HFFc6 (cell line): Measurements from ENCODE around the gene CCL24. TPM values are rescaled to one million over a fixed set of nuclear protein-coding genes. Genes with fewer than 3 reads are reported as not detected.
"Not testable (repeated sequence)": the region's sequence is repeated elsewhere in the genome, so short reads cannot be mapped to it uniquely, and the experiment has no call there.

Source experiments
- DNase-seq: peaks from one replicate; pipeline ENCODE4 v3.0.0-alpha.2; 2018
- H3K27ac Mint-ChIP-seq: 2 replicates; pipeline ENCODE4 v1.8.0; 2020; ENCODE audit warnings: mild to moderate bottlenecking, mixed read lengths
- H3K27me3 Mint-ChIP-seq: 2 replicates; pipeline ENCODE4 v1.8.0; 2021; ENCODE audit warnings: mild to moderate bottlenecking, moderate library complexity, mixed read lengths; ENCODE audit not compliant: insufficient read depth
- H3K36me3 Mint-ChIP-seq: 2 replicates; pipeline ENCODE4 v1.8.0; 2021; ENCODE audit warnings: low read depth, mixed read lengths
- H3K4me1 Mint-ChIP-seq: 2 replicates; pipeline ENCODE4 v1.8.0; 2020; ENCODE audit warnings: low read depth, mixed read lengths
- H3K4me3 Mint-ChIP-seq: 2 replicates; pipeline ENCODE4 v1.8.0; 2020; ENCODE audit warnings: mild to moderate bottlenecking, moderate library complexity, mixed read lengths
- H3K9me3 Mint-ChIP-seq: 2 replicates; pipeline ENCODE4 v1.8.0; 2020; ENCODE audit warnings: mild to moderate bottlenecking, mixed read lengths
- CTCF ChIP-seq: fragments of 200-600 bp; sonication (generic); IDR thresholded peaks from 2 replicates; pipeline ENCODE4 v1.5.0; 2021; ENCODE audit warnings: antibody characterized with exemption, mild to moderate bottlenecking
- total RNA-seq, 6 experiments: library from RNA; stranded (reverse); fragmentation: NEBNext Ultra II Directional; extraction: Animal tissue kit (Norgen Biotek cat#: 25700); gene quantifications; 2 replicates in 1 of 6; 3 replicates in 5 of 6; pipeline ENCODE4 v1.2.3, GENCODE V29; 2021

Gene CCL24
- total RNA-seq, 6 experiments from 2014 or later, result not detected

DNA sequence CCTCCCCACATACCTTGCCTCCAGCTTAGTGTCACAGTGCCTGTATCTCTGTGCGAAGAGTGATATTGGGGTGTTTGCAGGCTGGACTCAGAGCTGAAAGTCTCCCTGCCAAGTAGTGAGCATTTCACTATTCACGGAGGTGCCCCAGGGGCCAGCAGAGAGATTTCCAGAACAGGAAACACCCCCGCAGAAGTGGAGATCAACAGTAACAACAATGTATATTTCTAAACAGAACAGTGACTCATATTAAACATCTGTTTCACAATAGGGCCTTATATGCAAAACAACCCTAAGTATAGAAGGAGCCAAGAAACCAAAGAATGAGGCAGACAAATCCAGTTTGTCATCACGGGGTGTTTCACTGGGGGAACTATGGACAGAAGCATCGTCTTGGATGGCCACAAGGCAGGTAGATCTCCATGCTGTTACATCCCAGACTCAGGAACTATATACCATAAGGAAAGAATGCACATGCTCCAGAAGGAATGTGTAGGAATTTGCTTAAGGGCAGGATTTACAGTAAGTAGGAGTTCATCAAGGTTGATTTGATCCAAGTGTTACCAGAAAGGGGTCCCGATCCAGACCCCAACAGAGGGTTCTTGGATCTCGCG, 29.3 kb upstream of the CCL24 start:
- Mint-ChIP-seq H3K4me3 (peak overlapping the region; percentile 70), H3K4me1 (peaks cover 18% of the 10 kb centered on the region), H3K27me3 (peaks cover 14% of the 10 kb centered on the region), H3K27ac (peak overlapping the region; percentile 71), H3K36me3 (no peaks in the 10 kb centered on the region), H3K9me3 (no peaks in the 10 kb centered on the region)
- DNase-seq, result peak; percentile 83
- TF ChIP-seq CTCF, result no peak

DNA sequence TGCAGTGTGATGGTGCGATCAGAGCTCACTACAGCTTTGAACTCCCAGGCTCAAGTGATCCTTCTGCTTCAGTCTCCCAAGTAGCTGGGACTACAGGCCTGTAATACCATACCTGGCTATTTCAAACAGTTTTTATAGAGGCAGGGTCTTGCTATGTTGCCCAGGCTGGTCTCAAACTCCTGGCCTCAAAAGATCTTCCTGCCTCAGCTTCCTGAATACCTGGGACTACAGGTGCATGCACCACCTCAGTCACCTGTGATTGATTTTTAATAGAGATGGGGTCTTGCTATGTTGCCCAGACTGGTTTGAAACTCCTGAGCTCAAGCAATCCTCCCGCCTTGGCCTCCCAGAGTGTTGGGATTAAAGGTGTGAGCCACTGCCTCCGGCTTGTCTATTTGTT, 26.4 kb upstream of the CCL24 start:
- Mint-ChIP-seq H3K4me1 (peaks cover 18% of the 10 kb centered on the region), H3K4me3 (no peak overlapping the region), H3K36me3 (no peaks in the 10 kb centered on the region), H3K27me3 (peaks cover 16% of the 10 kb centered on the region), H3K27ac (no peak overlapping the region), H3K9me3 (no peaks in the 10 kb centered on the region)
- DNase-seq, result no peak
- TF ChIP-seq CTCF, result no peak

DNA sequence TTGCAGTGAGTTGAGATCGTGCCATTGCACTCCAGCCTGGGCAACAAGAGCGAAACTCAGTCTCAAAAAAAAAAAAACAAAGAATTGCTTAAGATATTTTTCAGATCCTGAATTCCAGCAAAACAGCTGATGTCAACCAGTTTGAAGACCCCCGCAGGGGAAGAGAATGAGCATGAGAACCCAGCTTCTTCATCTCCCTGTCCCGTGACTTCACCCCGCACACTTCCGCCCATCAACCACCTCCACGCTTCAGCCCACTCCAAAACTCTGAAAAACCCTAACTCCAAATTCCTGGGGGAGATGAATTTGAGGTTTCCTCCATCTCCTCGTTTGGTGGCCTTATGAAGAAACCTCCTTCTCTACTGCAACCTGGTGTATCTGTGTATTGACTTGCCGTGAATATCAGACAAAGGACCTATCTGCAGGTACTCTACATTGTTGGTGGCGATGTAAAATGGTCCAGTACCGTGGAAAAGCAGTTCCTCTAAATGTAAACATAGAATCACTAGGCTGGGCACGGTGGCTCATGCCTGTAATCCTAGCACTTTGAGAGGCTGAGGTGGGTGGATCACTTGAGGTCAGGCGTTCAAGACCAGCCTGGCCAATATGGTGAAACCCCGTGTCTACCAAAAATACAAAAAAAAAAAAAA, 24.8 kb upstream of the CCL24 start:
- H3K4me1 Mint-ChIP-seq, result peaks cover 19% of the 10 kb centered on the region
- not testable (repeated sequence) for H3K4me3 Mint-ChIP-seq, H3K27ac Mint-ChIP-seq, H3K36me3 Mint-ChIP-seq, H3K9me3 Mint-ChIP-seq, DNase-seq
- H3K27me3 Mint-ChIP-seq, result peaks cover 16% of the 10 kb centered on the region

DNA sequence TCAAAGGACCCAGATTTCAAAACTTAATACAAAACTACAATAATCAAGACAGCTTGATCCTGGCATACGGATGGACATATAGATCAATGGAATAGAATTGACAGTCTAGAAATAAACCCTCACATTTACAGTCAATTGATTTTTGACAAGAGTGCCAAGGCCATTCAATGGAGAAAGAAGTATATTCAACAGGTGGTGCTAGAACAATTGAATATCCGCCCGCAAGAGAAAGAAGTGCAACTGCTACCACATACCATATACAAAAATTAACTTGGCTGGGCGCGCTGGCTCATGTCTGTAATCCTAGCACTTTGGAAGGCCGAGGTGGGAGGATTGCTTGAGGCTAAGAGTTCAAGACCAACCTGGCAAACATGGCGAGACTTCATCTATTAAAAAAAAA, 23.2 kb upstream of the CCL24 start:
- no peak for TF ChIP-seq CTCF
- DNase-seq, result no peak
- no peaks in the 10 kb centered on the region for H3K36me3 Mint-ChIP-seq
- no peaks in the 10 kb centered on the region for H3K9me3 Mint-ChIP-seq
- no peak overlapping the region for H3K27ac Mint-ChIP-seq
- peaks cover 17% of the 10 kb centered on the region for H3K27me3 Mint-ChIP-seq
- H3K4me3 Mint-ChIP-seq, result no peak overlapping the region
- peaks cover 8% of the 10 kb centered on the region; the same call in 1 of the 2 replicates for H3K4me1 Mint-ChIP-seq

DNA sequence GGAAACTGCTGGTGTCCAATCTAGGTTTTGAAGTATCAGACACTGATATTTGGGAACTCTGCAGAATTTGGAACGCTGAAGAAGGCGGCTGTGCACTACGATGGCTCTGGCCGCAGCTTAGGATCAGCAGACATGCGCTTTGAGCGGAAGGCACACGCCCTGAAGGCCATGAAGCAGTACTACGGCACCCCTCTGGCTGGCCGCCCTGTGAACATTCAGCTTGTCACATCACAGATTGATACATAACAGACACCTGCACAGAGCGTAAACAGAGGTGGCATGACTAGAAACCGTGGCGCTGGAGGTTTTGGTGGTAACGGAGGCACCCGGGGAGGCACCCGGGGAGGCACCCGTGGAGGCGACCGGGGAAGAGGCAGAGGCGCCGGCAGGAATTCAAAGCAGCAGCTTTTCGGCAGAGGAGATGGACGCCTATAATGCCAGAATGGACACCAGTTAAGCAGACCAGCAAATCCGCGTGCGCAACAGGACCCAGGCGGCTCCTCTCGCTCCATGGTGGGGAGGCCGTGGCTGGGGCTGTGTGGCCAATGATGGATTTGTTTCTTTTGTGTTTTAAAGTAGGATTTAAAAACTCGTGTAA, 22.2 kb upstream of the CCL24 start:
- no peak for TF ChIP-seq CTCF
- Mint-ChIP-seq H3K9me3 (no peaks in the 10 kb centered on the region), H3K4me3 (no peak overlapping the region), H3K27ac (no peak overlapping the region), H3K27me3 (peaks cover 17% of the 10 kb centered on the region), H3K36me3 (no peaks in the 10 kb centered on the region), H3K4me1 (peaks cover 8% of the 10 kb centered on the region; the same call in 1 of the 2 replicates)
- DNase-seq, result no peak

- not testable (repeated sequence) for H3K36me3 Mint-ChIP-seq, H3K4me3 Mint-ChIP-seq, H3K27ac Mint-ChIP-seq, H3K9me3 Mint-ChIP-seq
- peak; percentile 8 for DNase-seq
- peaks cover 19% of the 10 kb centered on the region for H3K4me1 Mint-ChIP-seq
- peaks cover 20% of the 10 kb centered on the region for H3K27me3 Mint-ChIP-seq
Observed at GRCh38 chr7:75833662-75834061, 20.1 kb upstream of the CCL24 start.
